ENCODE data around the gene NRCAM.

GRCh38 chr7:108285778-108286177 is 170.5 kb downstream of the NRCAM start:
- no peak for TF ChIP-seq EP300 (IDR thresholded peaks at IDR 0.05)
- no peak for TF ChIP-seq CTCF (IDR thresholded peaks at IDR 0.05)
- TF ChIP-seq MAX (IDR thresholded peaks at IDR 0.05), result no peak
- TF ChIP-seq NR3C1 (IDR thresholded peaks at IDR 0.05), result no peak
- TF ChIP-seq JUN (IDR thresholded peaks at IDR 0.05), result no peak
- no peak for TF ChIP-seq CBX8 (IDR thresholded peaks at IDR 0.05)
- TF ChIP-seq CEBPB (IDR thresholded peaks at IDR 0.05), result no peak
- TF ChIP-seq MAFK (IDR thresholded peaks at IDR 0.05; ENCODE audit: partially characterized antibody), result no peak
- no peak for TF ChIP-seq HOXA7 (CRISPR knock-in tag; IDR thresholded peaks at IDR 0.05)
- no peak for TF ChIP-seq POLR2A (IDR thresholded peaks at IDR 0.05; ENCODE audit: low read length)
- no peak for TF ChIP-seq SREBF2 (IDR thresholded peaks at IDR 0.05)
- no peak for TF ChIP-seq NFE2L2 (conservative IDR thresholded peaks at IDR 0.05; ENCODE audit: low read length)
- no peak for TF ChIP-seq RAD21 (conservative IDR thresholded peaks at IDR 0.05 in 1 of 2, IDR thresholded peaks at IDR 0.05 in 1 of 2)
- TF ChIP-seq NPAS2 (CRISPR knock-in tag; IDR thresholded peaks at IDR 0.05; ENCODE audit: borderline replicate concordance), result no peak
